Measurements from ENCODE around the gene C10orf90. TPM values are rescaled to one million over a fixed set of nuclear protein-coding genes. Genes with fewer than 3 reads are reported as not detected.
"Not testable (repeated sequence)": the region's sequence is repeated elsewhere in the genome, so short reads cannot be mapped to it uniquely, and the experiment has no call there.

The C10orf90 gene
- total RNA-seq, 1 donor = 0.72 TPM

DNA sequence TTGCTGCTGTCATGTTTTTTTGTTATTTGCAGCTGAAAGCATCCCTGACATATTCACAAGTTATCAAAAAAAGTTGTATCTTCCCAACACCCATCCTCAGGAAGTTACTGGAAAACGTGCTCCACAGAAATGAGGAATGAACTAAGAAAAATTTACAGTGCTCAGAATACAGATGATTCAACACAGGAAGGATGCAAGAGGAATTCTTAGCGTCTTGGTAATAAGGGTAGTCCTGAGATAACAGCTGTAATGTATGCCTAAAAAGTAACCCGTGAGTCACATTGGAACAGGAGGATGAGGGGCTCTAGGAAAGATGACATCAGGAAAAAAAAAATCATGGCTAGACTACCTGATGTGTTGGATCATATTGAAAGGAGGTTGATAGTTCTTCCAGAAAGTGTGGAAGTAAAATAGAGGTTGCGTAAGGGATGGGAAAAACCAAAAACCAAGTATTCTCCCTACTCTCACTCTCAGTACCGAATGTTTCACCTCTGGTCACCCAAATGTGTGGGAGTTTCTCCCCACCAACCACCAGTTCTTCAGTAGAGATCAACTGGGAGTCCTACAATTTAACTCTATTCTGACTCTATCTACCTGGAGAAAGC is 286.1 kb downstream of the C10orf90 start:
- H3K4me3 ChIP-seq (ENCODE audit: insufficient read depth, low read length) = peak overlapping the region; percentile 91
- H3K4me2 ChIP-seq (ENCODE audit: insufficient read depth, low read length) = peak overlapping the region; percentile 91
- peaks cover 80% of the 10 kb centered on the region for H3K79me2 ChIP-seq (ENCODE audit: insufficient read depth, low read length)
- no peak overlapping the region for H2AFZ ChIP-seq (ENCODE audit: low read length)
- TF ChIP-seq, protein P1, sequence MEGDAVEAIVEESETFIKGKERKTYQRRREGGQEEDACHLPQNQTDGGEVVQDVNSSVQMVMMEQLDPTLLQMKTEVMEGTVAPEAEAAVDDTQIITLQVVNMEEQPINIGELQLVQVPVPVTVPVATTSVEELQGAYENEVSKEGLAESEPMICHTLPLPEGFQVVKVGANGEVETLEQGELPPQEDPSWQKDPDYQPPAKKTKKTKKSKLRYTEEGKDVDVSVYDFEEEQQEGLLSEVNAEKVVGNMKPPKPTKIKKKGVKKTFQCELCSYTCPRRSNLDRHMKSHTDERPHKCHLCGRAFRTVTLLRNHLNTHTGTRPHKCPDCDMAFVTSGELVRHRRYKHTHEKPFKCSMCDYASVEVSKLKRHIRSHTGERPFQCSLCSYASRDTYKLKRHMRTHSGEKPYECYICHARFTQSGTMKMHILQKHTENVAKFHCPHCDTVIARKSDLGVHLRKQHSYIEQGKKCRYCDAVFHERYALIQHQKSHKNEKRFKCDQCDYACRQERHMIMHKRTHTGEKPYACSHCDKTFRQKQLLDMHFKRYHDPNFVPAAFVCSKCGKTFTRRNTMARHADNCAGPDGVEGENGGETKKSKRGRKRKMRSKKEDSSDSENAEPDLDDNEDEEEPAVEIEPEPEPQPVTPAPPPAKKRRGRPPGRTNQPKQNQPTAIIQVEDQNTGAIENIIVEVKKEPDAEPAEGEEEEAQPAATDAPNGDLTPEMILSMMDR (IDR thresholded peaks at IDR 0.05; ENCODE audit: extremely low read depth, low read depth, low read length) = no peak
- no peaks in the 10 kb centered on the region for H3K9me3 ChIP-seq (ENCODE audit: low read depth, low read length)
- DNase-seq (ENCODE audit: insufficient read length, low spot score, missing footprints) = peak; percentile 85
- H3K36me3 ChIP-seq (ENCODE audit: insufficient read depth, low read length) = peaks cover 30% of the 10 kb centered on the region
- peaks cover 43% of the 10 kb centered on the region for H3K4me1 ChIP-seq (ENCODE audit: insufficient read depth, low read length)
- H3K27me3 ChIP-seq (ENCODE audit: insufficient read depth, low read length) = no peaks in the 10 kb centered on the region
- peaks cover 5% of the 10 kb centered on the region for H4K20me1 ChIP-seq (ENCODE audit: insufficient read depth, low read length)
- H3K27ac ChIP-seq (ENCODE audit: low read depth, low read length) = peak overlapping the region; percentile 98

DNA sequence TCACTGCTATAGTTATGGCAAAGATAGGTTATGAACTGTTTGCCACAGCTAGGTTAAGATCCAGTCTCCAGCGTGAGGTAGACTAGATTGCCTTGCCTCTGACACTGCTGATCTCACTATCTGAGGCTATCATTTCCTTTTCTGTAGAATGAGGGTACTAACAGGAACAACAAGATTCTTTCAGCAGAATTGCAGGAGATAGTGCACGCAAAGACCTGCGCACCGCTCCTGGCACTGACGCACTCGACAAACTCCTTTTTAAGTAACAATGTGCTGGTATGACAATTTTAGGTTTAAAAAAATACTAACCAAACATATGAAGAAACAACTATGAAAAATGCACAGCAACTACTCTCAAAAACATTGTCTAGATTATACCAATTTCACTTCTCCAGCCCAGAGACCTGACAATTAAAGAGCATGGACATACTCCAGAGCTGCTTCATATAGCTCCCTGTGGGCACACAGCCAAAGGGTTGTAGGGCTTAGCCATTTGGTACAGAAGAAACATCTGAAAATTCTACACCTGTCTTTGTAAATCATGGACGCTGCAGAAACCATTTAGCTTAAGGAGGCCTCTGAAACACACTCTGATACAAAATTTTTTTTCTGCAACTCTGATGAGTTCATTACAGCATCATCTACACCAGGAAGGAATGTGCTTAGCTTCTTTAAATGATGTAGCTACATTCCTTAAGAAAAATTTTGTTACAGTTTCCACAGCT is 290.0 kb downstream of the C10orf90 start:
- DNase-seq (ENCODE audit: insufficient read length, low spot score, missing footprints) = no peak
- H2AFZ ChIP-seq (ENCODE audit: low read length) = no peak overlapping the region
- H3K4me3 ChIP-seq (ENCODE audit: insufficient read depth, low read length) = no peak overlapping the region
- H3K27me3 ChIP-seq (ENCODE audit: insufficient read depth, low read length) = no peaks in the 10 kb centered on the region
- peaks cover 5% of the 10 kb centered on the region for H4K20me1 ChIP-seq (ENCODE audit: insufficient read depth, low read length)
- peaks cover 38% of the 10 kb centered on the region for H3K4me1 ChIP-seq (ENCODE audit: insufficient read depth, low read length)
- H3K27ac ChIP-seq (ENCODE audit: low read depth, low read length) = peak overlapping the region; percentile 7
- H3K36me3 ChIP-seq (ENCODE audit: insufficient read depth, low read length) = peaks cover 35% of the 10 kb centered on the region
- TF ChIP-seq, protein P1 (IDR thresholded peaks at IDR 0.05; ENCODE audit: extremely low read depth, low read depth, low read length) = no peak
- peaks cover 99% of the 10 kb centered on the region for H3K79me2 ChIP-seq (ENCODE audit: insufficient read depth, low read length)
- H3K9me3 ChIP-seq (ENCODE audit: low read depth, low read length) = no peaks in the 10 kb centered on the region
- no peak overlapping the region for H3K4me2 ChIP-seq (ENCODE audit: insufficient read depth, low read length)

DNA sequence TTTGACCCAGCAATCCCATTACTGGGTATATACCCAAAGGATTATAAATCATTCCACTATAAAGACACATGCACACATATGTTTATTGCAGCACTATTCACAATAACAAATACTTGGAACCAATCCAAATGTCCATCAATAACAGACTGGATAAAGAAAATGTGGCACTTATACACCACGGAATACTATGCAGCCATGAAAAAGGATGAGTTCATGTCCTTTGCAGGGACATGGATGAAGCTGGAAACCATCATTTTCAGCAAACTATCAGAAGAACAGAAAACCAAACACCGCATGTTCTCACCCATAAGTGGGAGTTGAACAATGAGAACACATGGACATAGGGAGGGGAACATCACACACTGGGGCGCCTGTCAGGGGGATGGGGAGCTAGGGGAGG is 291.3 kb downstream of the C10orf90 start:
- not testable (repeated sequence) for H3K4me2 ChIP-seq (ENCODE audit: insufficient read depth, low read length); H3K9me3 ChIP-seq (ENCODE audit: low read depth, low read length)
- H3K79me2 ChIP-seq (ENCODE audit: insufficient read depth, low read length) = peaks cover 97% of the 10 kb centered on the region

DNA sequence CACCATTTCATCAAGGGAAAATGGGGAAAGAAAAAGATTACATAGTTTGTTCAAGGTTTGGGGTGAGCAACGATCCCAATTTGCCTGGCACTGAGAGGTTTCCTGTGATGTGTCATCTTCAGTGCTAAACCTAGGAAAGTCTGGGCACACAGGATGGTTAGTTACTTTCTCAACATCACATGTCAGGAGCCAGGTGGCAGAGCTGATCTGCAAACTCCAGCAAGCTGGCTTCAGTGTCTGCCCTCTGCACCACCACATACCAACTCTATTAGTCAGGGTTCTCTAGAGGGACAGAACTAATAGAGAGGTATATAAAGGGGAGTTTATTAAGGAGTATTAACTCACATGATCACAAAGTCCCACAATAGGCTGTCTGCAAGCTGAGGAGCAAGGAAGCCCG is 293.5 kb downstream of the C10orf90 start:
- peak overlapping the region; percentile 20 for H3K4me2 ChIP-seq (ENCODE audit: insufficient read depth, low read length)
- H3K36me3 ChIP-seq (ENCODE audit: insufficient read depth, low read length) = peaks cover 22% of the 10 kb centered on the region
- H3K9me3 ChIP-seq (ENCODE audit: low read depth, low read length) = no peaks in the 10 kb centered on the region
- peak overlapping the region; percentile 49 for H3K27ac ChIP-seq (ENCODE audit: low read depth, low read length)
- peaks cover 30% of the 10 kb centered on the region for H3K4me1 ChIP-seq (ENCODE audit: insufficient read depth, low read length)
- H3K79me2 ChIP-seq (ENCODE audit: insufficient read depth, low read length) = peaks cover 98% of the 10 kb centered on the region
- peaks cover 21% of the 10 kb centered on the region for H4K20me1 ChIP-seq (ENCODE audit: insufficient read depth, low read length)
- H3K4me3 ChIP-seq (ENCODE audit: insufficient read depth, low read length) = no peak overlapping the region
- TF ChIP-seq, protein P1 (IDR thresholded peaks at IDR 0.05; ENCODE audit: extremely low read depth, low read depth, low read length) = no peak
- no peaks in the 10 kb centered on the region for H3K27me3 ChIP-seq (ENCODE audit: insufficient read depth, low read length)
- H2AFZ ChIP-seq (ENCODE audit: low read length) = no peak overlapping the region
- DNase-seq (ENCODE audit: insufficient read length, low spot score, missing footprints) = no peak

More for the DNA sequence above, 291.3 kb downstream of the C10orf90 start:
- Histone ChIP-seq H3K4me1 (ENCODE audit: insufficient read depth, low read length) (peaks cover 24% of the 10 kb centered on the region), H3K36me3 (ENCODE audit: insufficient read depth, low read length) (peaks cover 29% of the 10 kb centered on the region)
- not testable (repeated sequence) for H2AFZ ChIP-seq (ENCODE audit: low read length); H3K27ac ChIP-seq (ENCODE audit: low read depth, low read length); H3K4me3 ChIP-seq (ENCODE audit: insufficient read depth, low read length); DNase-seq (ENCODE audit: insufficient read length, low spot score, missing footprints); H4K20me1 ChIP-seq (ENCODE audit: insufficient read depth, low read length); H3K27me3 ChIP-seq (ENCODE audit: insufficient read depth, low read length)
